GM19043 (cell line): ENCODE results near the gene LMLN.
"Not testable (repeated sequence)": the region's sequence is repeated elsewhere in the genome, so short reads cannot be mapped to it uniquely, and the experiment has no call there.

Experiments
- ATAC-seq: cut with Tn5 transposase; IDR thresholded peaks from one replicate; pipeline ENCODE4 v1.9.1; 2021; ENCODE audit warnings: low read depth; ENCODE audit not compliant: unreplicated experiment

The LMLN gene

GRCh38 chr3:198025644-198026043 is 65.6 kb downstream of the LMLN start:
- no peak for ATAC-seq

GRCh38 chr3:198026620-198027019 is 66.6 kb downstream of the LMLN start:
- no peak for ATAC-seq

GRCh38 chr3:198027045-198027798 is 67.2 kb downstream of the LMLN start:
- ATAC-seq, result no peak

DNA sequence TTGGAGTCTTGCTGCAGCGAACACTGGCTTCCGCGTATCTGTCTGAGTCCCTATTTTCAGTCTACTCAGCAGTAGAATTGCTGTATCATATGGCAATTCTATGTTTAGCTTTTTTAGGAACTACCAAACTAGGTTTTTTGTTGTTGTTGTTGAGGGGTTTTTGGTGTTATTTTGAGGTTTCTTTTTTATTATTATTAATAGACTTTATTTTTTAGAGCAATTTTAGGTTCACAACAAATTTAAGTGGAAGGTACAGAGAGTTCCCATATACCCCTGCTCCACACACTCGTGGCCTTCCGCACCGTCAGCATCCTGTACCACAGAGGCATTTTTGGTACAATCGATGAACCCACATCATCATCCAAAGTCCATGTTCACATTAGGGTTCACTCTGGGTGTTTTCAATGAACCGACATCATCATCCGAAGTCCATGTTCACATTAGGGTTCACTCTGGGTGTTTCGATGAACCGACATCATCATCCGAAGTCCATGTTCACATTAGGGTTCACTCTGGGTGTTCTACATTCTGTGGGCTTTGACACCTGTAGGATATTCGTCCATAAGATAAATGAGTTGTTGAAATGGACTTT is 67.9 kb downstream of the LMLN start:
- no peak for ATAC-seq

GRCh38 chr3:198028718-198029117 is 68.7 kb downstream of the LMLN start:
- no peak for ATAC-seq

DNA sequence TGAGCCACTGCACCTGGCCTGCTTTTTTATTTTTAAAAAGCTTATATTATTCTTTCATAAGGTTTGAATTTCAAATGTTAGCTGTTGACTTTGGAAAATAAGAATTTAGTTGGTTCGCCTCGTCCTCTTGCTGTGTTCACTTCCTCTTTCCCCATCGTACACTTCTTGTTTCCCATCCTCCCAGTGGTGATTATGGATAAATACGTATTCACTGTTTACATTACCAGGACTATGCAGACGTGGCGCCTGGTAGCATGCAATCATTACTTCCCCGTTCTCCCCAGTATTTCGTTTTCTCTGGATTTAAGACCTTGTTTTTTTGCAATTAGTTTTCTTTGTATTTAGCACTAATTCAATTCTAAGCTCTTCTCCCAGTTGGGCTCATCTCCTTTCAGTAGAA is 70.1 kb downstream of the LMLN start:
- no peak for ATAC-seq

- no peak for ATAC-seq
Measured at GRCh38 chr3:198030726-198031125, 70.7 kb downstream of the LMLN start.

- no peak for ATAC-seq
Measured at GRCh38 chr3:198032039-198032936, 72.3 kb downstream of the LMLN start.

GRCh38 chr3:198043119-198043518 is 83.1 kb downstream of the LMLN start:
- ATAC-seq, result no peak

- ATAC-seq, result no peak
Measured at GRCh38 chr3:198046120-198046857, 86.3 kb downstream of the LMLN start.

DNA sequence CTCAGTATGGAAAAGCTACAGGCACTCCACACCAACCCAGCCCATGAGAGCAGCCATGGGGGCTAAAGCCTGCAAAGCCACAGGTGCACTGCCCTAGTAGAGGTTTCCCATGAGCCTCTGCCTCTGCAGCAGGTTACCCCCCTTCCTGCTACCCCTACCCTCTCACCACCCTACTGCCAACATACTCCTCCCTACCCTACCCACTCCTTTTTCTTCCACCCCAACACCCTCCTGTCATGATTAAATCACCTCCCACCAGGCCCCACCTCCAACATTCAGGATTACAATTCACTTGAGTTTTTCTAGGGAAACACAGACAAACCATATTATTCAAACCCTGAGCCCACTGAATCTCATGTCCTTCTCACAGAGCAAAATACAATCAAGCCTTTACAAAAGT is 88.4 kb downstream of the LMLN start:
- ATAC-seq, result no peak

DNA sequence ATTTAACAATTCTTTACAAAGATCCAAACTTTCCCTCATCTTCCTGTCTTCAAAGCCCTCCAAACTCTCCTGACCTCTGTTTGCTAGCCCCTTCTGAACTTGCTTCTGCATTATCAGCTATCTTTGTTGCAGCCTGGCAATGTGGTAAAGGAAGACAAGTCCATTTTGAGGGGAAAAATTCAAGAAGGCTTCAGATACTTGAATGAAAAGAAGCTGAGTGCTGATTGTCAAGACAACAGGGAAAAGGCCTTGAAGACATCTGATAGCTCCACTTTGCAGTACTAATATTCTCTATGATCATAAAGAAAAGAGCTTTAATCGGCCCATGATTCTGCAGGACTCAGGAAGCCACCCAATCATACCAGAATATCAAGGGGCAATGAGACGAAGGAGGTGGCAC is 91.8 kb downstream of the LMLN start:
- ATAC-seq, result no peak

GRCh38 chr3:198053462-198053861 is 93.4 kb downstream of the LMLN start:
- not testable (repeated sequence) for ATAC-seq

DNA sequence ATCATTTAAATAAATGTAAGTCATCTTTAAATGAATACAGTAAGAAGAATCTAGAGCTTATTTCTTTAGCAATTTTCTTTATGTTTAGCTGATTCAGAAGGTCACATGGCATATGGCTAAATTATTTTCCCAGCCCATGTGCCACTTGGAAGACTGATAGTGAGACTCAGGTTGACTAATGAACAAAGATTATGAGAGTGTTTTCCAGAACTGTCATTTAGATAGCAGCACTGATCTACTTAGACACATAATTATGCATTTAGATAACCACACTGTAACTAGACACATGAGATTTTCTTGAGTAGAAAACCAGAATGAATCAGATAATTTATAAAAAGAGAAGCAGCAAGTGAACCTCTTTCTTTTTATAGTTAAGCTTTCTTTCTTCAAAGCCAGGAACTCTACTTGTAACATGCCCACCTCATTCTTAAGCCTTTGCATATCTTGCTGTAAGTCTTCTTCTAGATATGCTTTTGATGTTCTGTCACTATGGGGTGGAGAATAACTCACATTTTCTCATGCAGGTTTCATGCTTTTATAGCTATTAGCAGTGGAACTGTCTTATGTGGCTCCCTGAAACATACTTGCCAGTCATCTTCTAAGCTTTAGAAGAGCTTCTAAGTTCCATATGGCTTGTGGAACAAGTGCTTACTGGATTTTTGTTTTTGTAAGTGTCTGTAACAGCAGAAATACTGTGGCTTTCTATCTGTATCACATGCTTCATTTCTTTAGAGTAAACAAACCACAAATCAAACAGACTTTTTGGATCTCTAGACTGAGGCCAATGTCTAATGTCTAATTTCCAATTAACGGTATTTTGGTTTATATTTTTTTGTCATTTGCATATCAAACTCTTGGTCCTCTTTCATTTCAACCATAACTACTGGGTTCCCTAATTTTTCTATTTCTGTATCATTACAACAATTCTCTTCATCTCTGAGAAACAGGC is 101.4 kb downstream of the LMLN start:
- no peak for ATAC-seq

- ATAC-seq, result no peak
Measured at GRCh38 chr3:198062068-198062465, 102.0 kb downstream of the LMLN start.

- ATAC-seq, result no peak
Measured at GRCh38 chr3:198064420-198064819, 104.4 kb downstream of the LMLN start.

GRCh38 chr3:198065897-198066296 is 105.9 kb downstream of the LMLN start:
- ATAC-seq, result no peak

DNA sequence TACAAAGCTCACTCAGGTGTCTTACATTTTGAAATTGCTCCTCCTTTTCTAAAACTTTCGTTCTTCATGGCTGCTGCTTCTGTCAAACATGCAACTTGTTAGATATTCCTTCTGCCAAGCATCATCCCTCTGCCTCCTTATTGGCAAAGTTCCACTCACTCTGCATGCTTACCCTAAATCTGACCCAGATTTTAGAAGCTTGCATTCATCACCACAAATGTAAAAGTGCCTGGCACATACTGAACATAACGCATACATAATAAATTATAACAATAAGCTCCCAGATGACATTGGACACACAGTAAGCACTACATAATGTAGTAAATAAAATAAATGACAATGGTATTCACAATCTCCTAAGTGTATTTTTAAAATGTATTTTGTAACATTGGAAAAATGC is 107.4 kb downstream of the LMLN start:
- no peak for ATAC-seq

- no peak for ATAC-seq
Measured at GRCh38 chr3:198070871-198071270, 110.9 kb downstream of the LMLN start.
